K562 (cell line): ENCODE measurements around the gene PDRG1. TPM values are rescaled to one million over a fixed set of nuclear protein-coding genes. Genes with fewer than 3 reads are reported as not detected.

Experiments used
- ATAC-seq: fragments of 200-7000 bp; cut with Tn5 transposase; 3 replicates; pipeline ENCODE4 v1.9.1; 2020; ENCODE audit warnings: moderate library complexity
- BruUV-seq: library from RNA; stranded (reverse); fragments of 400-500 nt; replicated peaks from 2 replicates; lab custom pipeline; 2021; lab: Mats Ljungman, UMichigan
- CTCF ChIA-PET: fragments of 300-600 bp; formaldehyde crosslinking; extraction: SDS; loops from one replicate; lab custom pipeline; 2021; ENCODE audit warnings: low intra/inter-chr PET ratio; lab: Yijun Ruan, JAX
- POLR2A ChIA-PET: fragments of 300-600, 350-650 bp; sonication (Branson Sonifier 250); formaldehyde crosslinking; extraction: SDS; loops from one replicate; lab custom pipeline; 2021; ENCODE audit warnings: antibody characterized with exemption, inconsistent platforms; lab: Yijun Ruan, JAX
- DNase-seq, 4 experiments: peaks; one replicate each; pipeline versions ENCODE4 v3.0.0 to v3.0.0-alpha.2; 2011 to 2018; ENCODE audit warnings: low spot score in 3 of 4, mixed read lengths in 3 of 4; ENCODE audit errors: extremely low read depth in 1 of 4
- FAIRE-seq: peaks from 2 replicates; lab custom pipeline; 2011; peaks lifted over from hg19 to GRCh38; lab: Jason Lieb, UNC
- H2AFZ ChIP-seq: 2 replicates; pipeline ENCODE4 v1.6.0; 2011; ENCODE audit warnings: low read depth, low read length, control low read depth, inconsistent platforms
- H3K27ac ChIP-seq: fragments of 200-600 bp; 3 replicates; pipeline ENCODE4 v1.8.0; 2011; ENCODE audit warnings: low read depth, mild to moderate bottlenecking, control low read depth, inconsistent platforms, low read length, moderate library complexity, mixed read lengths; ENCODE audit errors: extremely low read depth
- H3K27me3 ChIP-seq, 2 experiments: fragments of 300-600 bp in 1 of 2; 2 replicates in 1 of 2; 3 replicates in 1 of 2; pipeline versions ENCODE4 v1.6.0 to v1.8.0; 2011; ENCODE audit warnings: inconsistent platforms in 2 of 2, low read length in 2 of 2, mild to moderate bottlenecking in 1 of 2, mixed read lengths in 1 of 2, moderate library complexity in 1 of 2; ENCODE audit not compliant: control insufficient read depth in 2 of 2, insufficient read depth in 2 of 2
- H3K36me3 ChIP-seq: fragments of 300-600 bp; 3 replicates; pipeline ENCODE4 v1.8.0; 2011; ENCODE audit warnings: mild to moderate bottlenecking, low read length, inconsistent platforms; ENCODE audit not compliant: control insufficient read depth, insufficient read depth
- H3K4me1 ChIP-seq, 2 experiments: fragments of 200-600 bp in 1 of 2; replicated peaks in 1 of 2; 2 replicates in 1 of 2; 3 replicates in 1 of 2; pipeline versions ENCODE4 v1.5.1 to v1.8.0; 2011; ENCODE audit warnings: inconsistent platforms in 2 of 2, low read length in 2 of 2, mild to moderate bottlenecking in 1 of 2, mixed read lengths in 1 of 2, moderate library complexity in 1 of 2; ENCODE audit not compliant: control insufficient read depth in 2 of 2, insufficient read depth in 2 of 2
- H3K4me2 ChIP-seq: 2 replicates; pipeline ENCODE4 v1.6.1; 2011; ENCODE audit warnings: low read length, control low read depth, inconsistent platforms, mixed read lengths; ENCODE audit not compliant: insufficient read depth
- H3K4me3 ChIP-seq: fragments of 200-600 bp; sonication (generic), shearing (Covaris generic); 2 replicates; pipeline ENCODE4 v1.5.1; 2016; ENCODE audit warnings: control low read depth, inconsistent platforms
- H3K79me2 ChIP-seq: fragments of 200-600 bp; 3 replicates; pipeline ENCODE4 v1.8.0; 2011; ENCODE audit warnings: low read length, inconsistent platforms; ENCODE audit not compliant: control insufficient read depth, insufficient read depth
- H3K9ac ChIP-seq, 2 experiments: 2 replicates each; pipeline versions ENCODE4 v1.6.0 to v1.6.1; 2011; ENCODE audit warnings: low read depth in 2 of 2, low read length in 2 of 2, control low read depth in 1 of 2, inconsistent platforms in 1 of 2, mild to moderate bottlenecking in 1 of 2, mixed read lengths in 1 of 2; ENCODE audit not compliant: insufficient read depth in 1 of 2
- H3K9me1 ChIP-seq: one replicate; pipeline ENCODE4 v1.6.0; 2011; ENCODE audit warnings: inconsistent platforms, mild to moderate bottlenecking, low read length, moderate library complexity; ENCODE audit not compliant: control insufficient read depth, insufficient read depth
- H3K9me3 ChIP-seq: replicated peaks from 2 replicates; pipeline ENCODE4 v1.5.1; 2011; ENCODE audit warnings: low read depth, low read length, inconsistent platforms; ENCODE audit not compliant: control insufficient read depth, insufficient read depth
- H4K20me1 ChIP-seq: replicated peaks from 2 replicates; pipeline ENCODE4 v1.6.1; 2011; ENCODE audit warnings: low read length, inconsistent platforms, mixed read lengths; ENCODE audit not compliant: control insufficient read depth, insufficient read depth
- BRCA1 ChIP-seq, 2 experiments: fragments of 450-650 bp in 1 of 2; sonication (generic) in 1 of 2; formaldehyde crosslinking in 1 of 2; IDR thresholded peaks; 2 replicates each; pipeline versions ENCODE4 v1.5.0 to v1.6.1; 2017 to 2020; ENCODE audit warnings: mild to moderate bottlenecking in 1 of 2, missing genetic modification reagents in 1 of 2
- E2F5 ChIP-seq: sonication (generic); formaldehyde crosslinking; IDR thresholded peaks from 2 replicates; pipeline ENCODE4 v1.8.0; 2022; ENCODE audit warnings: mild to moderate bottlenecking, missing genetic modification reagents
- ELF1 ChIP-seq: fragments of 200-800 bp; sonication (Bioruptor generic); IDR thresholded peaks from 2 replicates; pipeline ENCODE4 v1.6.1; 2016; ENCODE audit warnings: missing genetic modification characterization, missing compliant biosample characterization
- FOSL1 ChIP-seq: fragments of 200-800 bp; sonication (Bioruptor generic); conservative IDR thresholded peaks from 2 replicates; pipeline ENCODE4 v1.6.1; 2016; ENCODE audit warnings: missing genetic modification characterization, missing compliant biosample characterization
- MCM3 ChIP-seq: fragments of 450-650 bp; IDR thresholded peaks from 2 replicates; pipeline ENCODE4 v1.6.1; 2016
- MXD1 ChIP-seq: fragments of 250-450 bp; sonication (Bioruptor Pico); IDR thresholded peaks from 2 replicates; pipeline ENCODE4 v1.8.0; 2021; ENCODE audit warnings: borderline replicate concordance, mild to moderate bottlenecking, moderate library complexity; ENCODE audit not compliant: poor library complexity, severe bottlenecking
- MXI1 ChIP-seq: IDR thresholded peaks from 2 replicates; pipeline ENCODE4 v1.6.1; 2011; ENCODE audit warnings: low read depth, mild to moderate bottlenecking, improper control_type of control experiment, low read length
- NFATC3 ChIP-seq: fragments of 450-650 bp; IDR thresholded peaks from 2 replicates; pipeline ENCODE4 v1.6.1; 2017; ENCODE audit warnings: mild to moderate bottlenecking
- NFIC ChIP-seq: fragments of 450-650 bp; IDR thresholded peaks from 2 replicates; pipeline ENCODE4 v1.6.1; 2017; ENCODE audit warnings: mild to moderate bottlenecking, inconsistent platforms
- NR3C1 ChIP-seq: sonication (generic); formaldehyde crosslinking; IDR thresholded peaks from 2 replicates; pipeline ENCODE4 v1.8.1; 2022; ENCODE audit warnings: missing genetic modification reagents
- TFE3 ChIP-seq: fragments of 450-650 bp; formaldehyde crosslinking; IDR thresholded peaks from 2 replicates; pipeline ENCODE4 v1.4.0; 2020; ENCODE audit warnings: mild to moderate bottlenecking, mixed read lengths
- ZBTB12 ChIP-seq: fragments of 250-450 bp; sonication (Bioruptor Pico); IDR thresholded peaks from 2 replicates; pipeline ENCODE4 v1.4.0; 2020
- ZFP30 ChIP-seq: fragments of 250-450 bp; sonication (Bioruptor Pico); IDR thresholded peaks from 2 replicates; pipeline ENCODE4 v1.8.0; 2022; ENCODE audit warnings: moderate library complexity, mild to moderate bottlenecking, inconsistent platforms, borderline replicate concordance
- ZNF124 ChIP-seq: sonication (generic); formaldehyde crosslinking; IDR thresholded peaks from 2 replicates; pipeline ENCODE4 v1.8.1; 2022; ENCODE audit warnings: missing genetic modification reagents
- WGBS: fragments of 100-300 bp; shearing (Covaris generic); methylation state at CpG from one replicate; pipeline ENCODE4 v1.1.6; 2016; ENCODE audit warnings: low coverage, mixed read lengths; ENCODE audit not compliant: insufficient coverage; ENCODE audit errors: missing lambda C conversion rate; 5-methylcytosine and 5-hydroxymethylcytosine counted together
- in situ Hi-C: fragments of 300-500 bp; cut with MboI; formaldehyde crosslinking; loops from 4 replicates; pipeline ENCODE4 v1.15.0; 2018; ENCODE audit warnings: inconsistent platforms, mixed read lengths
- intact Hi-C: fragments of 100-400 bp; cut with micrococcal nuclease; formaldehyde crosslinking; loops from 2 replicates; pipeline ENCODE4 v1.14.2; 2022
- polyA plus RNA-seq, 8 experiments: library from polyadenylated mRNA; depleted of rRNA in 4 of 8; stranded (reverse) in 5 of 8; unstranded in 3 of 8; fragments of >200 nt; fragmentation: Nextera tagmentation in 2 of 8; fragmentation: Illumina TruSeq in 1 of 8; extraction: Ambion mirVana in 2 of 8; extraction: Trizol in 1 of 8; gene quantifications; 2 replicates each; pipeline versions ENCODE4 v1.2.1 to v1.2.3, GENCODE V29; 2011 to 2014; ENCODE audit warnings: inconsistent platforms in 1 of 8, missing spikeins in 1 of 8
- total RNA-seq, 7 experiments: library from RNA; depleted of rRNA in 6 of 7; stranded (reverse); fragments of >200 nt in 6 of 7; fragmentation: Illumina TruSeq in 2 of 7; extraction: Trizol in 2 of 7; gene quantifications; 2 replicates each; pipeline versions ENCODE4 v1.2.1 to v1.2.3, GENCODE V29; 2011 to 2021; ENCODE audit warnings: low replicate concordance in 1 of 7
- TF ChIP-seq, protein P1 (sequence below), 2 experiments: IDR thresholded peaks in 1 of 2; conservative IDR thresholded peaks in 1 of 2; 2 replicates each; pipeline ENCODE4 v1.6.1; 2016; ENCODE audit warnings: low read depth in 2 of 2, mild to moderate bottlenecking in 1 of 2, missing compliant biosample characterization in 1 of 2, missing genetic modification characterization in 1 of 2, moderate library complexity in 1 of 2

PDRG1 gene
- total and polyA plus RNA-seq, 9 of the 15 experiments (the other 6 are each of a cell fraction or from before 2014, with no cell fraction given), result 12.6 to 58.6 (median 26.1) TPM

GRCh38 chr20:31933698-31934097 lies 18.1 kb downstream of the PDRG1 start (continued):
- TF ChIP-seq NR3C1 (no peak), ELF1 (tag) (no peak), E2F5 (CRISPR knock-in tag) (no peak), NFATC3 (no peak), MCM3 (no peak)

DNA sequence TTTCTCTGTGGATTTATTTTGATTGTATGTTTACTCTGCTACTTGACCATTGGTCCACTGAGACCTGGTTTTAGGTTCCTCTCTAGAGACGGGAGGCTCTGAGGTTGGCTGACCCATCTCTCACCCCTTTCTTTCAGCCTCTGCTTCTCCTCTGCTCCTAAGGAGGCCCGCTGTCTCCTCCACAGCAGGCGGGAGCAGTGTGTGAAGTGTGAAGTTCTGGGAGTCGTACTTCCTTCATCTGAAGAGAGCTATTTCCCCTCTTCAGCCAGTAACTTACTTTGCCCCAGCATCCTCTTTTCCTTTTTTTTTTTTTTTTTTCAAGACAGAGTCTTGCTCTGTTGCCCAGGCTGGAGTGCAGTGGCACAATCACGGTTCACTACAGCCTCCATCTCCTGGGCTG lies 21.1 kb downstream of the PDRG1 start:
- Histone ChIP-seq H3K4me1 (peaks cover 0 to 3% of the 10 kb centered on the region in 2 experiments; a peak in 1 of 5 replicates), H3K9ac (no peak overlapping the region), H3K27ac (no peak overlapping the region), H4K20me1 (peaks cover 17% of the 10 kb centered on the region), H3K36me3 (no peaks in the 10 kb centered on the region), H3K27me3 (peaks cover 4 to 27% of the 10 kb centered on the region in 2 experiments; a peak in 3 of 5 replicates), H3K4me2 (no peak overlapping the region), H3K9me3 (no peaks in the 10 kb centered on the region), H3K4me3 (no peak overlapping the region), H3K79me2 (no peaks in the 10 kb centered on the region), H2AFZ (no peak overlapping the region), H3K9me1 (no peaks in the 10 kb centered on the region)
- FAIRE-seq (no peak), ATAC-seq (no peak), DNase-seq (no peak)
- ChIA-PET CTCF (no interaction called here), POLR2A (no interaction called here)
- no TSS peak for BruUV-seq
- 10% methylated on average over 5 of the region's 5 CpGs for WGBS
- in situ Hi-C loops (no loop called here), intact Hi-C loops (no loop called here)
- TF ChIP-seq MXI1, result no peak
- TF ChIP-seq NFIC, result no peak
- no peak for TF ChIP-seq MXD1 (CRISPR knock-in tag)
- no peak for TF ChIP-seq FOSL1
- no peak for TF ChIP-seq ZBTB12
- TF ChIP-seq ZNF124, result no peak
- TF ChIP-seq, protein P1, sequence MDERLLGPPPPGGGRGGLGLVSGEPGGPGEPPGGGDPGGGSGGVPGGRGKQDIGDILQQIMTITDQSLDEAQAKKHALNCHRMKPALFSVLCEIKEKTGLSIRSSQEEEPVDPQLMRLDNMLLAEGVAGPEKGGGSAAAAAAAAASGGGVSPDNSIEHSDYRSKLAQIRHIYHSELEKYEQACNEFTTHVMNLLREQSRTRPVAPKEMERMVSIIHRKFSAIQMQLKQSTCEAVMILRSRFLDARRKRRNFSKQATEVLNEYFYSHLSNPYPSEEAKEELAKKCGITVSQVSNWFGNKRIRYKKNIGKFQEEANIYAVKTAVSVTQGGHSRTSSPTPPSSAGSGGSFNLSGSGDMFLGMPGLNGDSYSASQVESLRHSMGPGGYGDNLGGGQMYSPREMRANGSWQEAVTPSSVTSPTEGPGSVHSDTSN (CRISPR knock-in tag; IDR thresholded peaks at IDR 0.05; ENCODE audit: low read depth), result no peak
- TF ChIP-seq, protein P1 (tag; conservative IDR thresholded peaks at IDR 0.05; ENCODE audit: low read depth), result no peak
- TF ChIP-seq ZFP30 (CRISPR knock-in tag), result no peak
- TF ChIP-seq BRCA1 (IDR thresholded peaks at IDR 0.05), result no peak
- no peak for TF ChIP-seq BRCA1 (CRISPR knock-in tag; IDR thresholded peaks at IDR 0.05)
- TF ChIP-seq TFE3 (CRISPR knock-in tag), result no peak
